Stimulated activated CD8-positive, alpha-beta memory T cell treated with anti-CD3 and anti-CD28 coated beads, Interleukin-12 subunit alpha, Interleukin-12 subunit beta, amount 100 ng/mL, for 4 hours (primary cell): ENCODE measurements around the gene LTBP4.
"Not testable (repeated sequence)": the region's sequence is repeated elsewhere in the genome, so short reads cannot be mapped to it uniquely, and the experiment has no call there.

Experiments
- DNase-seq: peaks from one replicate; pipeline ENCODE4 v3.0.0-alpha.2; 2020; ENCODE audit warnings: low read depth

LTBP4 gene

DNA sequence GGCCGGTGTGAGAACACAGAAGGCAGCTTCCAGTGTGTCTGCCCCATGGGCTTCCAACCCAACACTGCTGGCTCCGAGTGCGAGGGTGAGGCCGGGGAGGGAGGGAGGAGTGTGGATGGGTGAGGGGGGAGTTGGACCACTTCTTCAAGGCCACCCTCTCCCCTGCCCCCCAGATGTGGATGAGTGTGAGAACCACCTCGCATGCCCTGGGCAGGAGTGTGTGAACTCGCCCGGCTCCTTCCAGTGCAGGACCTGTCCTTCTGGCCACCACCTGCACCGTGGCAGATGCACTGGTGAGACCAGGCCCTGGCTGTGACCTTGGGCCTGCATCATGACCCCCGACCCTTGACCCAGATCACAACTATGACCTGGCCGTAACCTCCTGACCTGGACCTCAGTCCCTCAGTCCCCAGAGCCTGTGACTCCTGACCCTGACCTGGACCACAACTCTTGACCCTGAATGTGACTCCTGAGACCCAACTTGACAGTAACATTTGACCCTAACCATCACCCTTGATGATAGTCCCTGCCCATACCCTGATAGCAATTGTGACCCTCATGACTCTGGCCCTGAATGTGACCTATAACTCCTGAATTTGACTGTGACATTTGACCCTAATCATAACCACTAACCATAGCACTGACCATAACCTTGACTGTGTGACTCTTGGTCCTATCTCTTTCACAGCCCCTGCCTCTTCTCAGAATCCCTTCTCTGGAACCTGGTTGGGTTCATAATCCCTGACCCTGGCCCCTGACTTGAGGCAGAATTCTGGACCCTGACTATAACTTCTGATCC is 10.9 kb downstream of the LTBP4 start:
- DNase-seq: no peak

DNA sequence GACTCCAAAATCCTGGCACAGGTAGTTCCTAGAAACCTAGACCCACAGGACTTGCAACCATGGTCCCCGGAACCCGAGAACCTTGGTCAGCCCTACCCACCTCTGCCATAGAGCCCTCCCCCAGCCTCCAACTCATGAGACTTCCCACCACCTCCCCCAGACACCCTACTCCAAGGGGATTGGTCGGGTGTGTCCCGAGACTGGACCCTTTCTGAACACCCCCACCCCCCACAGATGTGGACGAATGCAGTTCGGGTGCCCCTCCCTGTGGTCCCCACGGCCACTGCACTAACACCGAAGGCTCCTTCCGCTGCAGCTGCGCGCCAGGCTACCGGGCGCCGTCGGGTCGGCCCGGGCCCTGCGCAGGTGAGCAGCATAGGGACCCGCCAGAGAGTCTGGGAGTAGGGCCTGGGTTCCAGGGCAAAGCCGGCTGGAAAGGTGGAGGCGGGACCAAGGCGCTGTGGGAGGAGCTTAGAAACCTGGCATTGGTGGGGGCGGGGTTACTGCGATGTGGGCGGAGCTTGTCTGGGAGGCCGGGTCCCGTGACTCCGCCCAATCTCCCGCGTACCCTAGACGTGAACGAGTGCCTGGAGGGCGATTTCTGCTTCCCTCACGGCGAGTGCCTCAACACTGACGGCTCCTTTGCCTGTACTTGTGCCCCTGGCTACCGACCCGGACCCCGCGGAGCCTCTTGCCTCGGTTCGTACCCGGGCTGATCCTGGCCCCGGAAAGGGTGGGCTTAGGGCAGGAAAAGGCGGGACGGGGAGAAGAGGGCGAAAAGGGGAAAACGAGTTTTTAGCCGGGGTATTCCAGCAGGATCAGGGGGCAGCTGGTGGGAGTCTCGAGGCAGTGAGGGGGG is 11.9 kb downstream of the LTBP4 start:
- peak; percentile 58 for DNase-seq

GRCh38 chr19:40613690-40614621 is 12.8 kb downstream of the LTBP4 start:
- peak; percentile 78 for DNase-seq

DNA sequence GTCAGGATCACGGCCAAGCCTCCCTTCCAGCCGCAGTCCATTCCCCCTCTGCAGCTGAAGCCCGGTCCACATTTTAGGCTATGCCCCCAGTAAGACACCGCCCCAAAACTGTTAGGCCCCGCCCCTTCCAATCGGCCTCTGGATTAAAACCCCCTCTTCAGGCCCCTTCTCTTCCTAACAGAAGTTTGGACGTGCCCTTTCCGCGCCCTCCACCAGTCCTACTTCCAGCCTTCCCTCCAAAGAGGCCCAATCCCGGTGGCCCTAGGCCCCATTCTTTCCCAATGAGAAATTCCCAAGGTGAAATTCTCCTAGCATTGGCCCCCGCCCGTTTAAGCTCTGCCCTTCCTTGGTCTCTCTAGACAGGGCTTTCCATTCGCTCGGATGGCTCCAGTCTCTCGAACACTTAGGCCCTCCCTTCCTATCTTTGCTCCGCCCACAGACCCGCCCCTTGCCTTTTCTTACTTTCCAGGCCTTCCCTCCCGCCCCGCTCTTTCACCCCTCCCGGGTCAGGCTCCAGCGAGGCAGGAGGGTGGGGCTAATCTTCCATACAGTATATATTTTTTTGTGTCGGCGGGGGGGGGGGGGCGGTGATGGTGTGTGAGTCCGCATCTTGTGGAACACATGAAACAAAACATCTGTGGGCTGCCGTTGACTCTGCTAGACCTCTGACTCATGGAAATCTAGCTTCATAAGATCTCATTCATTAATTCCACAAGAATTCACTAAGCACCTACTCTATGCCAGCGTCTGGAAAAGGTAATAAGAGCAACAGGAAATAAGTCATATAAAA is 13.6 kb downstream of the LTBP4 start:
- DNase-seq: peak; percentile 82

GRCh38 chr19:40616178-40616577 is 15.0 kb downstream of the LTBP4 start:
- DNase-seq: no peak

- DNase-seq: no peak
Measured at GRCh38 chr19:40616941-40617340, 15.8 kb downstream of the LTBP4 start.

- no peak for DNase-seq
Measured at GRCh38 chr19:40617961-40618360, 16.8 kb downstream of the LTBP4 start.

GRCh38 chr19:40619333-40620160 is 18.4 kb downstream of the LTBP4 start:
- no peak for DNase-seq

GRCh38 chr19:40620161-40620485 is 19.0 kb downstream of the LTBP4 start:
- no peak for DNase-seq

DNA sequence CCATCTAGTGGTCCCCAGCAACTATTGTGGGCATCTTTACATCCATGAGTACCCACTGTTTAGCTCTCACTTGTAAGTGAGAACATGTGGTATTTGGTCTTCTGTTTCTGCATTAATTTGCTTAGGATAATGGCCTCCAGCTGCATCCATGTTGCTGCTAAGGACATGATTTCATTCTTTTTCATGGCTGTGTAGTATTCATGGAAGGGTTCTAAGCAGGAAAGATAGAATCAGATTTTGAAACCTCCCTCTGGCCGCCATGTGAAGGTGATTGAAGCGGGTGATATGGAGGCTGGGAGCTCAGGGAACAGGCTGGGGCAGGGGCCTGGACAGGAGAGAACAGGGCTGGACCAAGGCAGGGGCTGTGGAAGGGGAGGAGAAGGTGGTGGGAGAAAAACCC is 20.1 kb downstream of the LTBP4 start:
- no peak for DNase-seq

- DNase-seq: no peak
Measured at GRCh38 chr19:40621966-40622772, 21.0 kb downstream of the LTBP4 start.

DNA sequence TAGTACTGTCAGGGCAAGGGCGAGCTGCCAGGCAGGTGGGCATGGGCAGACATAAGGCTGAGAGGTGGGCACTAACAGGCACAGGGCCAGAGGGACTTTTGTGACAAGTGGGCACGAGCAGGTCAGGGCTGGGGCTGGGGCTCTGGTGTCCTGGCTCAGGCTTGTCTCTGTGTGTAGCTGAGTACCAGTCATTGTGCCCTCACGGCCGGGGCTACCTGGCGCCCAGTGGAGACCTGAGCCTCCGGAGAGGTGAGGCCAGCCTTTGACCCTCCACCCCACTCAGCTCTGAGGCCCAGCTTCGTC is 21.6 kb downstream of the LTBP4 start:
- DNase-seq: no peak

GRCh38 chr19:40623403-40624251 is 22.5 kb downstream of the LTBP4 start:
- DNase-seq: no peak

DNA sequence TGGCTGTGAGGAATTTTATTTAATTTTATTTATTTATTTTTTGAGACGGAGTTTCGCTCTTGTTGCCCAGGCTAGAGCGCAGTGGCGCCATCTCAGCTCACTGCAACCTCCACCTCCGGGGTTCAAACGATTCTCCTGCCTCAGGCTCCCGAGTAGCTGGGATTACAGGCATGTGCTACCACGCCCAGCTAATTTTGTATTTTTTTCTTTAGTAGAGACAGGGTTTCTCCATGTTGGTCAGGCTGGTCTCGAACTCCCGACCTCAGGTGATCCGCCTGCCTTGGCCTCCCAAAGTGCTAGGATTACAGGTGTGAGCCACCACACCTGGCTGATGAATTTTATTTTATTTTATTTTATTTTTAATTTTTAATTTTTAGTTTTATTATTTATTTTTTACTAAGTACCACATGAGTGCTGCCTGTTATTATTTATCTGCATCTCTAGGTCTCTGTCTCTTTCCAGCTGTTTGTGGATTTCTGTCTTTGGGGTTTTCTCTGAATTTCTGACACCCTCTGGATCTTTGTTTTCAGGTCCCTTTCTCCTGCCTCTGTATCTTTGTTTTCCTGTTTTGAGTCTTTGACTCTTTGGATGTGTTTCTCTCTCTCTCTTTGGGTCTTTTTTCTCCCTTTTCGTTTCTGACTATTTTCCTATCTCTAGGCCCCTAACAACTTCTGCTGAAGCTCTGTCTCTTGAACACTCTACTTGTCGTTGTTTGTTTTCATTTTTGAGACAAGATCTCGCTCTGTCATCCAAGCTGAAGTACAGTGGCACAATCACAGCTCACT is 23.4 kb downstream of the LTBP4 start:
- DNase-seq: not testable (repeated sequence)

- no peak for DNase-seq
Measured at GRCh38 chr19:40625406-40626120, 24.4 kb downstream of the LTBP4 start.

GRCh38 chr19:40626918-40627317 is 25.7 kb downstream of the LTBP4 start:
- DNase-seq: no peak

DNA sequence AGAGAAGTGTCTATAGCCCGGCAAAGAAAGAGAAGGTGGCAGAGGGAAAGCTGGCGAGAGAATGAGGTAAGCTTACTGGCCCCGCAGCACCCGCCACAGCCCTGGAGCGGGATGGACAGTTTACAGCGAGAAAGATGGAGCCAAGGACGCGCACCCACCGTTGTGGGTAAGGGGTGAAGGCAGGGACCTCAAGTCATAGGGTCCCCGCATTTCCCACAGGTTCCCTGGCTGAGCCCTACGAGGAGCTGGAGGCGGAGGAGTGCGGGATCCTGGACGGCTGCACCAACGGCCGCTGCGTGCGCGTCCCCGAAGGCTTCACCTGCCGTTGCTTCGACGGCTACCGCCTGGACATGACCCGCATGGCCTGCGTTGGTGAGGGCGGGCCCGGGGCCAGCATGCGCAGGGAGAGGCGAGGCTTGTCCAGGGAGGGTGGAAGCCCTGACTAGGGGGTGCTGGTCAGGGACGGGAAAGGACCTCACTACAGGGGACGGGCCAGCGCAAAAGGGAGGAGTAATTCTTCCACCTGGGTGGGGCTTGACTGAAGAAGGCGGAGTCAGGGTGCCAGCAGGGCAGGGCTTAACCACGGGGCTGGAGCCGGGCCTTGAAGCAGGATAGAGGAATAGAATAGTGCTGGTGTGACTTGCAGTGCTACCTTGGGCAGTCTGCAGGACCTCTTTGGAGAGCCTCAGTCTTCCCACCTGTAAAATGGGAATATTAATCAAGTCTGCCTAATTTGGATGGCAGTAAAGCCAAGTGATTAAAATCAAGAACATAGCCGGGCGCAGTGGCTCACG is 26.5 kb downstream of the LTBP4 start:
- DNase-seq: no peak
